HG03159 (cell line): Measurements from ENCODE around the gene USP2.

Experiments used
- ATAC-seq: cut with Tn5 transposase; IDR thresholded peaks from one replicate; pipeline ENCODE4 v1.9.1; 2021; ENCODE audit warnings: mild to moderate bottlenecking, moderate library complexity; ENCODE audit not compliant: unreplicated experiment

The USP2 gene

DNA sequence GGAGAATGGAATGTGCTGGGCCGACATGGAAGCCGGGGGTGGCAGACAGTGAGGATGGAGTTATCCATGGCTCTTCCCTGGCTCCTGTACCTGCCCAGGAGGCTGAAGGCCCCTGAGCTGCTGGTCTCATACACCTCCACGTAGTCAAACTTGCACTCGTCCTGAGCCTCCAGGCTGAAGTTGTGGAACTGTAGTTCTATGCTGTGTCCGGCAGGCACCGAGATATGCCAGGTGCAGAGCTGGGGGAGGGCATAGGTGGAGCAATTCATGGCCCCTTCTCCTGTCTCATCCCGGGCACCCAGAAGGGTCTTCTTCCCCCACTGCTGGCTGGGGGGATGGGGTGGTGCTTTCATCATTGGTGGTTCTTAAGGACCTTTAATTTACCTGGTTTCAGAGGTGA lies 37.8 kb downstream of the USP2 start:
- ATAC-seq, result no peak

DNA sequence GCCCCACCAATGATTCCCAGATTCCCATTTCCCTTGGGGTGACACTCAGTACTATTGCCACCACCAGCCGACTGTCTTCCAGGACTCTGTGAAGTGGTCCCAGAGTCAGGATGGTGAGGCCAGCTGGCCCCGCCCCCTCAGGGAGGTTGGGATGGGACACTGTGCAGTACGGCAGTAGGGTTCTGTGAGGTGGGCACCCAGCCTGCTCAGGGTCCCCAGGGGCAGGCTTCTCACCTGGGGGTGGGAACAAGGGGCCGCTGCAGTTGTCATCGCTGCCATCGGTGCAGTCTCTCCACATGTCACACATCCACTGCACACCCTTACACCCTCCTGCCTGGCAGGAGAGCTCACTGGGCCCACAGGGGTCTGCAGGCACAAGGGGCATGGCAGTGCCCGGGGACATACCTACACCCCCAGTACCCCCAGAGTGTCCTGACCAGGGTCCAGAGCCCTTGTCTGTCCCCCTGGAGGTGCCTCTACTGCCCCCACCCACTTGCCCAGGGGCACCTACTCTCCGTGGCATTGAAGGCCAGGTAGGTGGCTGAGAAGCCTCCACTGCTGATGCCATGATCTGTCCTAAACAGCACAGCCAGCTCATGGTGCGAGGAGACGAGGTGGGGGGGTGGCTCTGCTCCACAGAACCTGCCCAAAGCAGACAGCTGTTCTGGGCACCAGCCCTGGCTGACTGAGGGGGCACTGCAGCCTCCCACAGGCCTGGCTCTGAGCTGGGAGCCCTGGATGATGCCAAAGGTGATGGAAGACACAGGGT lies 38.9 kb downstream of the USP2 start:
- ATAC-seq, result no peak

DNA sequence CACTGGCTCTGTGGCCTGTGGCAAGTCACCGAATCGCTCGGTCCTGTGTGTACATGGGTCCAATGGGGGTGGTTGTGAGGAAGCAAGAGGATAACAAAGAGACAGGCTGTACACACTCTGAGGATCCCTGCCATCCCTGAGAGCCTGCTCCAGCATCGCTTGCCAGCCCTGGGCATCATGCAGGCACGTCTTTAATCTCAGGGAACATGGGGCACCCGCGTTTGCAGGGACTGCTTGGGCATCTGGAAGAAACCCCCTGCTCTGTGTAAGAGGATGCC lies 39.5 kb downstream of the USP2 start:
- ATAC-seq, result no peak

DNA sequence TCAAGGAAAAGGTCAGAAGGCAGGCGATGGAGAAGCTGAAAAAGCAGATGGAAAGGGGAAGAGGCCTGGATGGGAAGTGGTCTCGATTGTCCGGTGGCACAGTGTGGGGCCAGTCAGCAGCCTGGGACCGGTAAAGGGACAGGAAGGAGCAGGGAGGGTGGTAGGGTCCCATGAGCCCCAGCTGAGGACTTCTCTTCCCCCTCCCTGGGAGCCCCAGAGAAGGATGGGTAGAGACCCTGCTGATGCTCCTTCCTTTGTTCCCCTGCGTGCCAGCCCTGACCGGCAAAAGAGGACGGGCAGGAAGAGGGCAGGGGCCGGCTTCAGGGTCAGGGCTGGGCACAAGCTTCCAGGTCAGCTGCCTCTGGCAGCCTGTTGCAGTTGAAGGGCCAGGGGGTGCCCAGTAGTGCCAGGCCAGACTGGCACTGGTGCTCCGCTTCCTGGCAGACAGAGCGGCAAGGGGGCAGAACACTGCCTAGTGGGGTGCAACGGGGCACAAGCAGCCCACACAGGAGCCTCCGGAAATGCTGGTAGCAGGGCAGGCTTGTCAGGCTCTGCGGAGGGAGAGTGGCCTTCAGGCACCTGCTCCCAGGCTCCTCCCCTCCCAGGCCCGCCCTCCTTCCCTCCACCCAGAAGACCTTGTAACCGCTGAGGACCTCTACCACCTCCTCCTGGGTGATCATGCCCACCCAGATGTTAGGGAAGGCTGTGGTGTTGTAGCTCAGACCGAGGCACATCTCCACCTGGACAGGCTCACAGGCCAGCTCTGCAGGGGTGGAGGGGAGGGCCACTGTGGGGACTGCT lies 40.1 kb downstream of the USP2 start:
- no peak for ATAC-seq

DNA sequence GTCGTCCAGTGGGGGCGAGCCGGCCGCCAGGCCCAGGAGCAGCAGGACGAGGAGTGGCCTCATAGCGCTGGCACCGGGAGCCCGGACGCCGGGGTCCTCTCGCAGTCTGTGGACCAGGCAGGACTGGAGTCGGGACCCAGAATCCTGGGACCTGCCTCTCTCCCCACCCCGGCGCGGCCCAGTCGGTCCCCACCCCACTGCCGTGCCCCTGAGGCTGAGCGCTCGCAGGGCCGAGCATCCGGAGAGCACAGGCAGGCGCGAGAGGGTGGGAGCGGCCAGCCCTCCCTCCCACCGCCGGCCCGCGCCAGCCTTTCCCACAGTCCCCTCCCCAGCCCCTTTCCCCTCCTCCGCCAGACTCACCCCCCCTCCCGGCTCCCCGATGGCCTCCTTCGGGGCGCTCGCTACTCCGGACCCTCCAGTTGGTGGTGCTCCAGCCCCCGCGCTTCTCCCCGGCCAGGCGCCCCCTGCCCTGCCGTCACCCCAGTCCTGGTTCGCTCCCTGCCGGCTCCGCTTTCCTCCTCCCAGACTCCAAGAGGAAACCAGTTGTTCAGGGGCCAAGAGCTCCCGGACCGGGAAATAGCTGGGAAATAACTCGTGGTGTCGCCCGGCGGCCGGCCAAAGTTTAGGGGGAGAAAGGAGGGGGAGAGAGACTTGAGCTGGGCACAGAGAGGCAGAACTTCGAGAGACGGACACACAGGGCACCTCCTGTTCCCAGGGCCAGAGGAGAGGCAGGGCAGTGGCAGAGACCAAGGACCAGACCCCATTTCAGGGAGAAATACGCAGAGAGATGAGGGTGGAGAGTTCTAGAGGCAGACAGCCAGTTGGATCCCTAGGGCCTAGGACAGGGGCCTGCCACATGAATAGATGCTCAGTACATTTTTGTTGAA lies 40.9 kb downstream of the USP2 start, which contains the start of gene C1QTNF5:
Gene C1QTNF5 (minus strand): TSS at position 549 of the 887 bp plus-strand sequence. CDS start 486 bp downstream, at position 63.
- ATAC-seq, result no peak

DNA sequence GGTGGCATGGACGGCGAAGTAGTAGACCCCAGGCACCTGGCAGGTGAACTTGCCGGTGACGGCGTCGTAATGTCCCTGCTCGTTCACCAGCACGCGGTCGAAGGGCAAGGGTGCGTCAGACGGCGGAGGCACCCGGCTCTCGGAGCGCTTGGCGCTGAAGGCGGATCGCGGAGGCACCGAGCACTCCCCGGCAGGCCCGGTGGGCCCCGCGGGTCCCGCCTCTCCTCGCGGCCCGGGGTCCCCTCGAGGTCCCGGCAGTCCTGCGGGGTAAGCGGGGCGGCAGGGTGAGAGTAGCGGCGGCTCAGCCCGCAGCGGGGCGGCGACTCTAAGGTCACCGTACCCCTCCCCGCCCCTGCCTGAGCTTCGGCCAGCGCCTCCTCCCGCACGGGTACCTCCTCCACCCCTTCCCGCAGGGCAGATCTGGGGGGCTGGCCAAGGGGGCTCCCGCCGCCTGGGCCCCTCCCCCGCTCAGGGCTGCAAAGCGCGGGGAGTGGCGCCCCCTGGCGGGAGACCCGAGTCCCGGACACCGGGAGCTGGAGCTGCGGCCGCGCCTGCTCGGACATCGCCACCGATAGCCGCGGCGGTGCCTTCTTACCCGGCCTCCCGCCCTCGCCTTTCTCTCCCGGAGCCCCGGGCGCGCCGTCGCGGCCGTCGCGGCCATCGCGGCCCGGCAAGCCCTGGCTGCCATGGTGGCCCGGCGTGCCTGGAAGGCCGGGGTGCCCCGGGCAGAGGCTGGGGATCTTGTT lies 41.7 kb downstream of the USP2 start:
- no peak for ATAC-seq

DNA sequence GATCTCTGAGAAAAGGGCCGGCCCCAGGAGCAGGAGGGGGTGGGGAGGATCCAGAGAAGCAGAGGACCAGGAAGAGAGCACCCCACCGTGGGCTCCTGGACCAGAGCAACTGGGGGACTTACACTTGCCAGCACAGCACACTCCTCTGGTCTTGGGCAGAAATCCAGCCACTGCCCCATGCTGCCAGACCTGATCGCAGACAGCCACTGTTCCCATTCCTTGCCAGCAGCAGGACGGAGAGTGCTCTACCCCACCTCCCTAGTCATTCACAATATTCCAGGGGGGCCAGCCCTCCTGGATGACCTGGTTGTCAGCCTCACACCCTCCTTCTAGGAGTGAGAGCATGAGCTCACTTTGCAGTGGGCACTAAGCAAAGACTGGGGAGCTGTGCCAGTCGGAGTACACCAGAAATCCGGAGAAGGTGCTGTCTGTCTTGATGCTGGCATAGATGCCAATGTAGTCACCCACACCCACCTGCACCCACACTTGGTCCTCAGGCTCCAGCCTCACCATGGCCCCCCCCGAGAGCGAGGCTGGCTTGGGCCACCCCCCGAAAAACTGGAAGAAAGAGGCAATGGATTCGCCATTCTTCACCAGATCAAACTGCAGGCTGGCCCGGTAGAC lies 42.4 kb downstream of the USP2 start:
- no peak for ATAC-seq

DNA sequence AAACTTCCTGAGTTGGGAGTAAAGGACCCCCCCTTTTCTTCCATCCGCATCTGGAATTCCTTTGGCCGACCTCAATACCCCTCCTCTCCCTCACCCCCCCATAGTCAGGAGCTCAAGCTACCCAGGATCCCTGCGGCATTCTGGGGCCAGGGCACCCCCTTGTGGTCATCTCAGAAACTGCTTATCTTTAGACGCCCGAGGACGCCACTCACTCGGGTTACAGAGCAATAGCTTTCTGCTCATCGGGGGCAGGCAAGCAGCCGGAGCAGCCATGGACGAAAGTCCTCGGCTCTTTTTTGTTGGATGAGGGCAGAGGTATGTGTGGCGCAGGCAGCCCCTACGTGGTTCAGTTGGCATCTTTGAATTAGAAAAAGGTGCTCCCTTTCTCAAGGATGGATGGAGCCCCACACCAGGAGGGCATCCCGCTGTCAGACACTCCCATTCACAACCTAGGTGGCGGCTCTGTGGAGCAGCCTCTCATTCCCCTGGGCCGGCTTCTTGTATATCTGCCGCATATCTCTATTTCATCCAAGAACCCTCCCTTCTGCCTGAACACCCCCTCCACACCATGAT lies 43.1 kb downstream of the USP2 start:
- ATAC-seq, result no peak

DNA sequence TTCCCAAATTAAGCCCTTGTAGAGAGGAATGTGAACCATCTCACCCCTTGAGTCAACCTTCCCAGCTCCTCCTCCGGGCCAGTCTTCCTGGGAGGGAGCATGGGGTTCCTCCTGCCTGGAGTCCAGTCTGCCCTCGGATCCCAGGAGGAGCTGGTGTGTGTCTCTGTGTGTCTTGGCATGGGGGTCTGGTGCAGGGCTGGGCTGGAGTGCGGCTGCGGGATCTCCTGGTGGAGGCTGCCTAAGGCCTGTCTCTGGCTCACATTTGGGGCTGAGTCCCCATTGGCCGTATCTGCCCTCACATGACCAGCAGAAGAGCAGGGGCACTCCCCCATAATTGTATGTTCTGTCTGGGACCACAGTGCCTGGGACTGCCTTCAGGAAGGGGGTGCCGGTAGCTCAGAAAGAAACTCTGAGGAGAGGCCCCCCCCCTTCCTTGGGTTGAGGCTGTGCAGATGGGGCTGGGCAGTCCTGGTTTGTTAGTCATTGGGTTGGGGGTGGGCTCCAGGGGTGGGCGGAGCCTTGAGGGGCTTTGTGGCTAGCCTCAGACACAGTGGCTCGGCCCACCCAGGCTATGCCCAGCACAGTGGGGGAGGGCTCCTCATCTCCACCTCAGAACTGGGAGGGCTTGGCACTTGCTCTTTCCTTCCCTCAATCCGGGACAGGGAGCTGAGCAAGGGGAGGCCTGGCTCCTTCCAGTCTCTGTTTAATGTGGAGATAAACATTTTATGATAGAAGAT lies 43.7 kb downstream of the USP2 start:
- ATAC-seq, result no peak

DNA sequence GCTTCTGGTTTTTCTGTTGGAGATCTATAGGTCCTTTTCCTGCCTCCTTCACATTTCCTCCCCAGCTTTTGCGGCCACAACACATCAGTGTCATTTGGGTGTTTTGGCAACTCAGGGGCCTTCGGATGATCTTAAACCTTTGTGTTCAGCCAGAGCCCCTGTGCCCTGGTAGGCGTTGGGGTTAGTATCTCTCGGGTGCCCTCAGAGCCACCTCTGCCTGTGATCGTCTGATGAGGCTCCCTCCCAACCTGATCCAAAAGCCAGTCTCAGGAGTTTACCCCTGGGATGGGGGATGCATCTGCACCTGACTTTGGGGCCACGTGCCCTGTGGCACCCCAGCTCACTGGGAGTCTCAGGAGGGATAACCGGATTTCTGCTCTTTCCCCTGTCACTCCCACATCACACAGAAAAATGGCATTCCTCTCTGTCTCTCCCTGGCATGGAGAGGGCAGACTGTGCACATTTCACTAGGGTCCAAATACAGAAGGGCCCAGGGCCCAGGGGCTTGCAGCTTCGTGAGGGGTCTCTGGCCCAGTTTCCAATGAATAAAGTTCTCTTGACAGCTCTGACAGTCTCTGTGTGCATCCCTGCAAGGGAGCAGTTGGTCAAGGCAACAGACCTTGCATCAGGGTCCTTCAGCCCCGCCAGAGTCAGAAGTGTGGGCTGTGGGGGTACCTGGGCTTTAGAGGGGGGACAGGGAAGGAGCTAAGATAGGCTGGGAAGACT lies 44.6 kb downstream of the USP2 start:
- ATAC-seq, result no peak

DNA sequence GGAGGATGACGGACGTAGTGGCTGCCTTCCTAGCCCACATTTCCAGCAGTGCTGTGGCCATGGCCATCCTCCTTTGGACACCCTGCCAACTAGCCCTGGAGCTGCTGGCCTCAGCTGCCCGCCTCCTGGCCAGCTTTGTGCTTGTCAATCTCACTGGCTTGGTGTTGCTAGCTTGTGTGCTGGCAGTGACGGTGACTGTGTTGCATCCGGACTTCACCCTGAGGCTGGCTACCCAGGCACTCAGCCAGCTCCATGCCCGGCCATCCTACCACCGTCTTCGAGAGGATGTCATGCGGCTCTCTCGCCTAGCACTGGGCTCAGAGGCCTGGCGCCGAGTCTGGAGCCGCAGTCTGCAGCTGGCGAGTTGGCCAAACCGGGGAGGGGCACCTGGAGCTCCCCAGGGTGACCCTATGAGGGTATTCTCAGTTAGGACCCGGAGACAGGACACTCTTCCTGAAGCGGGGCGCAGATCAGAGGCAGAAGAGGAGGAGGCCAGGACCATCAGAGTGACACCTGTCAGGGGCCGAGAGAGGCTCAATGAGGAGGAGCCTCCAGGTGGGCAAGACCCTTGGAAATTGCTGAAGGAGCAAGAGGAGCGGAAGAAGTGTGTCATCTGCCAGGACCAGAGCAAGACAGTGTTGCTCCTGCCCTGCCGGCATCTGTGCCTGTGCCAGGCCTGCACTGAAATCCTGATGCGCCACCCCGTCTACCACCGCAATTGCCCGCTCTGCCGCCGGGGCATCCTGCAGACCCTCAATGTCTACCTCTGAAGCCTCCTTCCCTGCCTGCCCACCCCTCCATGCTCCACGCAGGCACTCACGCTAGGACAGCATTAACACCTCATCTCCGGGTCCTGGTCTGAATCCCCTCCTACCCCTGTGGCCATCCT lies 45.6 kb downstream of the USP2 start:
- ATAC-seq, result no peak

DNA sequence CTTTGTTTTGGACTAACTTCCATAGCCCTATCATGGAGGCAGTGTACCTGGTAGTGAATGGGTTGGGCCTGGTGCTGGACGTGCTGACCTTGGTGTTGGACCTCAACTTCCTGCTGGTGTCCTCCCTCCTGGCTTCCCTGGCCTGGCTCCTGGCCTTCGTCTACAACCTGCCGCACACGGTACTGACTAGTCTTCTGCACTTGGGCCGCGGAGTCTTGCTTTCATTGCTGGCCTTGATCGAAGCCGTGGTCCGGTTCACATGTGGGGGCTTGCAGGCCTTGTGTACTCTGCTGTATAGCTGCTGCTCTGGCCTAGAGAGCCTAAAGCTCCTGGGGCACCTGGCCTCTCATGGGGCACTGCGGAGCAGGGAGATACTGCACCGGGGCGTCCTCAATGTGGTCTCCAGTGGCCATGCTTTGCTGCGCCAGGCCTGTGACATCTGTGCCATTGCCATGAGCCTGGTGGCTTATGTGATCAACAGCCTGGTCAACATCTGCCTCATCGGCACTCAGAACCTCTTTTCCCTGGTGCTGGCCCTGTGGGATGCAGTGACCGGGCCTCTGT lies 46.3 kb downstream of the USP2 start:
- ATAC-seq, result no peak

DNA sequence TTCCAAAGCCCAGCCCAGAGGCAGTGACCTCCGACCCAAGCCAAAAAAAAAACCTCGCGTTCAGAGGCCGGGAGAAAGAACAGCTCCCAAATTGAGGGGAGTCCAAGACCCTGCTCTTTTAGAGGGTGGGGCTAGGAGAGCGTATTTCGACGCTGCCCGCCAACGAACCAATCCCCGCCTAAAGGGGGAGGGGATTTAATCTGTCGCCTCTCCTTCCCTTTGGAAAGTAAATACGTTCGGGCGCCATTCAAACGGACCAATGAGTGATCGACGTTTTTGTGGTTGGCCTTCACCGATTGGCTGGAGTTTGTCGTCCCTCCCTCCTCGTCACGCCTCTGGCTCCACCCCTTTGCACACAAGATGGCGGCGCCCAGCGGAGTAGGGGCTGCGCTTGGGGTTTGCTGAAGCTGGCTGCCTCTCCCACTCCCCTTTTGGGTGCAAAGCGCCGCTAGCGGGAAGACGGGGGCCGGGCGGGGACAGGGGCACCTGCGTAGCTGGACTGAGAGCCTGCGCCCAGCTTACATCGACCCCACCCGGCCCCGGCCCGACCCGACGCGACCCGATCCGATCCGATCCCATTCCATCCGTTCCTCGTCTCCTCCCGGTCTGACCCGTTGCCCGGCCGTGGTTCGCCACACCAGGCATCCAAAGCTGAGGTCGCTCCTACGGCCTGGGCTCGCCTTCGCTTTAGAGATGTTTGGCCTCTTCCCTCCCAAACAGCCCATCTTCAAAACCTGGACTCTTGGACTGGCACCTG lies 47.1 kb downstream of the USP2 start, which contains the start of gene RNF26:
Gene RNF26 (plus strand): TSS at position 354 of the 757 bp plus-strand sequence. CDS start 596 bp downstream, outside the sequence.
- ATAC-seq, result peak; percentile 92

DNA sequence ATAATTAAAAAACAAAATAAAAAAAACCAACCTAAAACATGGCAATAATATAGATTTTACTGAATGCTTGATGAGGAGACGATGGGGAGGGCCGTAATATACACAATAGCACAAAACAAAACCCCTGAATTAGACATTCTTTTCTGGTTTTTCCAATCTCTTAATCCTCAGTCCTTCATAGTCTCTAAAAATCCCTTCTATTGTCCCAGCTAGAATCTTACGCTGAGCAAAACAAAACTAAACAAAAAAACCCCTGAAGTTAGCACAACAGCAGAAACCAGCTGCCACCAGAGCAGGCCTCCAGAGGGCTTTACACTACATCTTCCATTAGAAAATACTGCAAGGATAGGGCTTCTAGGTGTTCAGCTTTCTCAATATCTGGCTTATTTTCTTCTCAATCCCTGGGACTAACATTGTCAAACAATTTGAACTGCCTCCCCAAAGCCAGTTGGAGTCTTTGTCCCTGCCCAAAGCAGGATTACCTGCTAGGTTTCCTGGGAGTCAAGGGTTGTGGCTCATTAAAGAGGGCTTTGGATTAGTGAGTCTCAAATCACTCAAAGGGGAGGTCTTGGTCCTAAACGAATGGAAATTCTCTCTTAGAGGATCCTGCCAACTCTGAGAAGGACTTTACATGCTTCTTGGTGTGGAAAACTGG lies 49.3 kb downstream of the USP2 start:
- no peak for ATAC-seq

DNA sequence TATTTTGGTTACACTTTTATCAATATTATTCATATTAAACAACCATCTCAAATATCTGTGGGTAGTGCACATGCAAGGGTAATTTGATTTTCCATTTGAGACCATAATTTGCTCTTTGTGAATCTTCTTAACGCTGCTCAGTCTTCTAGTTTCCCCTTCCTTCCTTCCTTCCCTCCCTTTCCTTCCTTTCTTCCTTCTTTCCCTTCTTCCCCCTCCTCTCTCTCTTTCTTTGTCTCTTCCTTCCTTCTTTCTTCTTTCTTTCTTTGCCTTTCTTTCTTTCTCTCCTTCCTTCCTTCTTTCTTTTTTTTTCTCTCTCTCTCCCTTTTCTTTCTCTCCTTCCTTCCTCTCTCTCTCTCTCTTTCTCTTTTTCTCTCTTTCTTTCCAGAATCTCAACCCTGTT lies 51.3 kb downstream of the USP2 start:
- ATAC-seq, result no peak

DNA sequence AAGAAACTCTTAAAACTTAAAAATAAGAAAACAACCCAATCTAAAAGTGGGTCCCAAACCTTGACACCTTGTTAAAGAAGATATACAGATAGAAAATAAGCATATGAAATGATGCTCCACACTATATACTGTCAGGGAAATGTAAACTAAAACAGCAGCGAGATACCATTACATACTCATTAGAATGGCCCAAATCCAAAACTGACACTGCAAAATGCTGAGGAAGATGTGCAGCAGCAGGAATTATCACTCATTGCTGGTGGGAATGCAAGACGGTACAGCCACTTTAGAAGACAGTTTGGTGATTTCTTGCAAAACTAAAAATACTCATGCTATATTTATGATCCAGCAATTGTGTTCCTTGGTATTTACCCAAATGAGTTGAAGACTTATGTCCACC lies 52.2 kb downstream of the USP2 start:
- no peak for ATAC-seq
